Measurements from ENCODE around the gene DCXR.

- TF ChIP-seq POLR2AphosphoS5 (IDR thresholded peaks at IDR 0.05; ENCODE audit: low read depth, low read length), result no peak
- TF ChIP-seq POLR2A (IDR thresholded peaks at IDR 0.05; ENCODE audit: low read depth, low read length), result no peak
- TF ChIP-seq TAF1 (IDR thresholded peaks at IDR 0.05; ENCODE audit: low read depth, low read length), result no peak
- no peak for TF ChIP-seq SPI1 (IDR thresholded peaks at IDR 0.05; ENCODE audit: low read depth, low read length)
These were observed 23.1 kb upstream of the DCXR start for GRCh38 chr17:82060614-82061013.
